Aortic smooth muscle cell (primary cell): ENCODE results near the gene APOLD1. TPM values are rescaled to one million over a fixed set of nuclear protein-coding genes. Genes with fewer than 3 reads are reported as not detected.

Source experiments
- total RNA-seq: library from RNA; depleted of rRNA; stranded (reverse); fragments of >200 nt; gene quantifications from 2 replicates; pipeline ENCODE4 v1.2.3, GENCODE V29; 2014

The APOLD1 gene, protein sequence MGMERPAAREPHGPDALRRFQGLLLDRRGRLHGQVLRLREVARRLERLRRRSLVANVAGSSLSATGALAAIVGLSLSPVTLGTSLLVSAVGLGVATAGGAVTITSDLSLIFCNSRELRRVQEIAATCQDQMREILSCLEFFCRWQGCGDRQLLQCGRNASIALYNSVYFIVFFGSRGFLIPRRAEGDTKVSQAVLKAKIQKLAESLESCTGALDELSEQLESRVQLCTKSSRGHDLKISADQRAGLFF
- 10.6 and 17.8 TPM in 2 replicates for total RNA-seq

GRCh38 chr12:12784911-12785814 lies at the start of gene APOLD1:
APOLD1 (plus strand) TSS chr12:12785659; CDS start chr12:12785692, 33 bp downstream.

DNA sequence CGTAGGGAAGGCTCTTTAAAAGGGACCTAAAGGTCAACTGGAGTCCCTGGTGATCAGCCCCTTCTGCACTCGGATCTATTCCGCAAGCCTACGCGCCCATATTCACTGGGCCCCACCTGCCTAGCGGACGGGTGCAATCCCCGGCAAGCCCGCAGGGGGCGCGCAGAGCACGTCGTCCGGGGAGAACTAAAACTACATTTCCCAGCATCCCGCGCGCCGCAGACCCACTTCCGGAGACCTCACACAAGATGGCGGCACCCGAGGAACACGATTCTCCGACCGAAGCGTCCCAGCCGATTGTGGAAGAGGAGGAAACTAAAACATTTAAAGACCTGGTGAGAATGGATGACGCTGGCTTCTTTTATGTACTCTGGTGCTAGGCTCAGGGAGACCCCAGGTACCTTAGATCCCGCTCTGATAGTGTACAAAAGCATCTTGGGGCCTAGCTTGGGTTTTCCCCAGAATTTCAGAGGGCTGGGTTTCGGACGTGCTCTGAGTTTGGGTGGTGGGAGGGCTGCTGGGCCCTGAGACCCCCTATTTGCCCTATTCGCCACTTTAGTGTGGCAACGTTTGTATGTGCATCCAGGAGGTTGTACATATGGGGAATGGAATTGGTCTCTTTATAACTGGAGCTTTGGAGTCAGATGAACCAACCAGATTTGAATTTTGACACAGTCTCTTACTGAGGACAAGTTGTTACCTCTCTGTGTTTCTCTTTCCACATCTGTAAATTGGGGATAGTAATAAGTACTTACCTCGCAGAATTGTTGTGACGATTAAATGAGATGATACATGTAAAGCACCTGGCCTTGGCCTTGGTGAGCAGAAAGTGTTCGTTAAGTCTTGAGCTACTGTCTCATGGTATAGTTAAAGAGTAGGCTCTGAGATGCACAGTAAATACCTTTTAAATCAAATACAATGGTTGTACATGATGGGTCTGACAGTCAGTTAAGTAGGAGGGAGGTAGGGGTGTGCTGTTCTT lies 28.0 kb downstream of the APOLD1 start, which contains the start of gene DDX47:
Gene DDX47, plus strand, starts transcription at position 227 of the 982 bp plus-strand sequence. Its CDS starts 22 bp downstream, at position 249.

Other genes with a start within 250 kb of the APOLD1 start
- gene DUSP16, start 222.8 kb upstream of the APOLD1 start, total RNA-seq, result 6.6 and 7.8 TPM in 2 replicates
- gene CREBL2, start 173.8 kb upstream of the APOLD1 start, total RNA-seq, result 48.3 and 48.9 TPM in 2 replicates
- 0.12 and 0.40 TPM in 2 replicates for gene GPR19, start 89.5 kb upstream of the APOLD1 start, total RNA-seq
- 42.8 and 44.7 TPM in 2 replicates for gene CDKN1B, start 68.3 kb upstream of the APOLD1 start, total RNA-seq
- 46.0 and 47.2 TPM in 2 replicates for gene DDX47, start 27.7 kb downstream of the APOLD1 start, total RNA-seq
- 4.4 and 8.7 TPM in 2 replicates for gene GPRC5A, start 105.9 kb downstream of the APOLD1 start, total RNA-seq
- gene GPRC5D, start 166.5 kb downstream of the APOLD1 start, total RNA-seq, result 0.25 TPM in 1 of 2 replicates, not detected in the other
- gene HEBP1, start 214.6 kb downstream of the APOLD1 start, total RNA-seq, result 9.8 and 14.5 TPM in 2 replicates